H1 (cell line): Measurements from ENCODE around the gene POLL. TPM values are rescaled to one million over a fixed set of nuclear protein-coding genes. Genes with fewer than 3 reads are reported as not detected.

ENCODE experiments used
- EGR1 ChIP-seq: IDR thresholded peaks from 2 replicates; pipeline ENCODE4 v1.6.1; 2011; ENCODE audit warnings: low read depth, low read length, borderline replicate concordance
- NRF1 ChIP-seq: IDR thresholded peaks from 2 replicates; pipeline ENCODE4 v1.6.1; 2011; ENCODE audit warnings: mild to moderate bottlenecking, low read depth, low read length, improper control_type of control experiment
- RAD21 ChIP-seq, 2 experiments: IDR thresholded peaks in 1 of 2; conservative IDR thresholded peaks in 1 of 2; 2 replicates each; pipeline ENCODE4 v1.6.1; 2011; ENCODE audit warnings: low read depth in 2 of 2, low read length in 2 of 2, improper control_type of control experiment in 1 of 2, inconsistent platforms in 1 of 2, mild to moderate bottlenecking in 1 of 2, moderate library complexity in 1 of 2
- TCF12 ChIP-seq: IDR thresholded peaks from 2 replicates; pipeline ENCODE4 v1.6.1; 2011; ENCODE audit warnings: low read depth, mild to moderate bottlenecking, low read length
- polyA plus RNA-seq, 7 experiments: library from polyadenylated mRNA; depleted of rRNA in 3 of 7; stranded (reverse) in 5 of 7; unstranded in 2 of 7; fragments of >200 nt in 5 of 7; fragments of 200-250 nt in 2 of 7; gene quantifications; 1 replicate in 5 of 7; 2 replicates in 1 of 7; 4 replicates in 1 of 7; pipeline versions ENCODE4 v1.2.1 to v1.2.3, GENCODE V29; 2011 to 2013; ENCODE audit warnings: missing spikeins in 2 of 7, mixed read lengths in 2 of 7
- total RNA-seq: library from RNA; stranded (reverse); fragmentation: NEBNext Ultra II Directional; extraction: Animal tissue kit (Norgen Biotek cat#: 25700); gene quantifications from 2 replicates; pipeline ENCODE4 v1.2.1, GENCODE V29; 2021
- TF ChIP-seq, protein P1 (sequence below): fragments of 300-600 bp; sonication (generic); IDR thresholded peaks from 2 replicates; pipeline ENCODE4 v1.7.1; 2012; ENCODE audit warnings: low read length, moderate library complexity, mild to moderate bottlenecking, inconsistent platforms; ENCODE audit not compliant: insufficient replicate concordance

The POLL gene
- total and polyA plus RNA-seq, 2 of the 8 experiments (the other 6 are each of a cell fraction or from before 2014, with no cell fraction given): 26.1 to 45.9 TPM

DNA sequence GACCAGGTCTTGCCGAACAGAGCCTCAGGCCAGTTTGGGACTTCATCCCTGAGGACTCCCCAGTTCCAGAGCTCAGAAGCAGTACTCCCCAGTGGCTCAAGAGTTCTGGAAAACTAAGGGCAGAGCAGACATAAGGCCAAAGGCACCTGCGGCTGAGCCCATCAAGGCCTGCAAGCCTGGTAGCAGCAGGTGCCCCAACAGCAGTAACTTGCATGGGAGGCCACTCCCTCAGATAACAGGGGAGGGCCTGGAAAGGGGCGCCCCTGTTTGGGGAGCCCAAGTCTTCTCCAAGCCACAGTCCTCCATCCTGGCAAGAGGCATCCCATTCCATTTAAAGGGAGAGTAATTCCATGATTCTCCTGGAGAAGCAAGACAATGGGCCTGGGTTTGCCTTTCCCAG lies 13.0 kb downstream of the POLL start (continued):
- TF ChIP-seq EGR1: no peak
- TF ChIP-seq, protein P1, sequence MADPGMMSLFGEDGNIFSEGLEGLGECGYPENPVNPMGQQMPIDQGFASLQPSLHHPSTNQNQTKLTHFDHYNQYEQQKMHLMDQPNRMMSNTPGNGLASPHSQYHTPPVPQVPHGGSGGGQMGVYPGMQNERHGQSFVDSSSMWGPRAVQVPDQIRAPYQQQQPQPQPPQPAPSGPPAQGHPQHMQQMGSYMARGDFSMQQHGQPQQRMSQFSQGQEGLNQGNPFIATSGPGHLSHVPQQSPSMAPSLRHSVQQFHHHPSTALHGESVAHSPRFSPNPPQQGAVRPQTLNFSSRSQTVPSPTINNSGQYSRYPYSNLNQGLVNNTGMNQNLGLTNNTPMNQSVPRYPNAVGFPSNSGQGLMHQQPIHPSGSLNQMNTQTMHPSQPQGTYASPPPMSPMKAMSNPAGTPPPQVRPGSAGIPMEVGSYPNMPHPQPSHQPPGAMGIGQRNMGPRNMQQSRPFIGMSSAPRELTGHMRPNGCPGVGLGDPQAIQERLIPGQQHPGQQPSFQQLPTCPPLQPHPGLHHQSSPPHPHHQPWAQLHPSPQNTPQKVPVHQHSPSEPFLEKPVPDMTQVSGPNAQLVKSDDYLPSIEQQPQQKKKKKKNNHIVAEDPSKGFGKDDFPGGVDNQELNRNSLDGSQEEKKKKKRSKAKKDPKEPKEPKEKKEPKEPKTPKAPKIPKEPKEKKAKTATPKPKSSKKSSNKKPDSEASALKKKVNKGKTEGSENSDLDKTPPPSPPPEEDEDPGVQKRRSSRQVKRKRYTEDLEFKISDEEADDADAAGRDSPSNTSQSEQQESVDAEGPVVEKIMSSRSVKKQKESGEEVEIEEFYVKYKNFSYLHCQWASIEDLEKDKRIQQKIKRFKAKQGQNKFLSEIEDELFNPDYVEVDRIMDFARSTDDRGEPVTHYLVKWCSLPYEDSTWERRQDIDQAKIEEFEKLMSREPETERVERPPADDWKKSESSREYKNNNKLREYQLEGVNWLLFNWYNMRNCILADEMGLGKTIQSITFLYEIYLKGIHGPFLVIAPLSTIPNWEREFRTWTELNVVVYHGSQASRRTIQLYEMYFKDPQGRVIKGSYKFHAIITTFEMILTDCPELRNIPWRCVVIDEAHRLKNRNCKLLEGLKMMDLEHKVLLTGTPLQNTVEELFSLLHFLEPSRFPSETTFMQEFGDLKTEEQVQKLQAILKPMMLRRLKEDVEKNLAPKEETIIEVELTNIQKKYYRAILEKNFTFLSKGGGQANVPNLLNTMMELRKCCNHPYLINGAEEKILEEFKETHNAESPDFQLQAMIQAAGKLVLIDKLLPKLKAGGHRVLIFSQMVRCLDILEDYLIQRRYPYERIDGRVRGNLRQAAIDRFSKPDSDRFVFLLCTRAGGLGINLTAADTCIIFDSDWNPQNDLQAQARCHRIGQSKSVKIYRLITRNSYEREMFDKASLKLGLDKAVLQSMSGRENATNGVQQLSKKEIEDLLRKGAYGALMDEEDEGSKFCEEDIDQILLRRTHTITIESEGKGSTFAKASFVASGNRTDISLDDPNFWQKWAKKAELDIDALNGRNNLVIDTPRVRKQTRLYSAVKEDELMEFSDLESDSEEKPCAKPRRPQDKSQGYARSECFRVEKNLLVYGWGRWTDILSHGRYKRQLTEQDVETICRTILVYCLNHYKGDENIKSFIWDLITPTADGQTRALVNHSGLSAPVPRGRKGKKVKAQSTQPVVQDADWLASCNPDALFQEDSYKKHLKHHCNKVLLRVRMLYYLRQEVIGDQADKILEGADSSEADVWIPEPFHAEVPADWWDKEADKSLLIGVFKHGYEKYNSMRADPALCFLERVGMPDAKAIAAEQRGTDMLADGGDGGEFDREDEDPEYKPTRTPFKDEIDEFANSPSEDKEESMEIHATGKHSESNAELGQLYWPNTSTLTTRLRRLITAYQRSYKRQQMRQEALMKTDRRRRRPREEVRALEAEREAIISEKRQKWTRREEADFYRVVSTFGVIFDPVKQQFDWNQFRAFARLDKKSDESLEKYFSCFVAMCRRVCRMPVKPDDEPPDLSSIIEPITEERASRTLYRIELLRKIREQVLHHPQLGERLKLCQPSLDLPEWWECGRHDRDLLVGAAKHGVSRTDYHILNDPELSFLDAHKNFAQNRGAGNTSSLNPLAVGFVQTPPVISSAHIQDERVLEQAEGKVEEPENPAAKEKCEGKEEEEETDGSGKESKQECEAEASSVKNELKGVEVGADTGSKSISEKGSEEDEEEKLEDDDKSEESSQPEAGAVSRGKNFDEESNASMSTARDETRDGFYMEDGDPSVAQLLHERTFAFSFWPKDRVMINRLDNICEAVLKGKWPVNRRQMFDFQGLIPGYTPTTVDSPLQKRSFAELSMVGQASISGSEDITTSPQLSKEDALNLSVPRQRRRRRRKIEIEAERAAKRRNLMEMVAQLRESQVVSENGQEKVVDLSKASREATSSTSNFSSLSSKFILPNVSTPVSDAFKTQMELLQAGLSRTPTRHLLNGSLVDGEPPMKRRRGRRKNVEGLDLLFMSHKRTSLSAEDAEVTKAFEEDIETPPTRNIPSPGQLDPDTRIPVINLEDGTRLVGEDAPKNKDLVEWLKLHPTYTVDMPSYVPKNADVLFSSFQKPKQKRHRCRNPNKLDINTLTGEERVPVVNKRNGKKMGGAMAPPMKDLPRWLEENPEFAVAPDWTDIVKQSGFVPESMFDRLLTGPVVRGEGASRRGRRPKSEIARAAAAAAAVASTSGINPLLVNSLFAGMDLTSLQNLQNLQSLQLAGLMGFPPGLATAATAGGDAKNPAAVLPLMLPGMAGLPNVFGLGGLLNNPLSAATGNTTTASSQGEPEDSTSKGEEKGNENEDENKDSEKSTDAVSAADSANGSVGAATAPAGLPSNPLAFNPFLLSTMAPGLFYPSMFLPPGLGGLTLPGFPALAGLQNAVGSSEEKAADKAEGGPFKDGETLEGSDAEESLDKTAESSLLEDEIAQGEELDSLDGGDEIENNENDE: no peak
- no peak for TF ChIP-seq RAD21 (IDR thresholded peaks at IDR 0.05 in 1 of 2, conservative IDR thresholded peaks at IDR 0.05 in 1 of 2; ENCODE audit: low read depth in 2 of 2, low read length in 2 of 2)
- no peak for TF ChIP-seq TCF12
- no peak for TF ChIP-seq NRF1
